ENCODE results near the gene PTGDS.

Gene PTGDS

DNA sequence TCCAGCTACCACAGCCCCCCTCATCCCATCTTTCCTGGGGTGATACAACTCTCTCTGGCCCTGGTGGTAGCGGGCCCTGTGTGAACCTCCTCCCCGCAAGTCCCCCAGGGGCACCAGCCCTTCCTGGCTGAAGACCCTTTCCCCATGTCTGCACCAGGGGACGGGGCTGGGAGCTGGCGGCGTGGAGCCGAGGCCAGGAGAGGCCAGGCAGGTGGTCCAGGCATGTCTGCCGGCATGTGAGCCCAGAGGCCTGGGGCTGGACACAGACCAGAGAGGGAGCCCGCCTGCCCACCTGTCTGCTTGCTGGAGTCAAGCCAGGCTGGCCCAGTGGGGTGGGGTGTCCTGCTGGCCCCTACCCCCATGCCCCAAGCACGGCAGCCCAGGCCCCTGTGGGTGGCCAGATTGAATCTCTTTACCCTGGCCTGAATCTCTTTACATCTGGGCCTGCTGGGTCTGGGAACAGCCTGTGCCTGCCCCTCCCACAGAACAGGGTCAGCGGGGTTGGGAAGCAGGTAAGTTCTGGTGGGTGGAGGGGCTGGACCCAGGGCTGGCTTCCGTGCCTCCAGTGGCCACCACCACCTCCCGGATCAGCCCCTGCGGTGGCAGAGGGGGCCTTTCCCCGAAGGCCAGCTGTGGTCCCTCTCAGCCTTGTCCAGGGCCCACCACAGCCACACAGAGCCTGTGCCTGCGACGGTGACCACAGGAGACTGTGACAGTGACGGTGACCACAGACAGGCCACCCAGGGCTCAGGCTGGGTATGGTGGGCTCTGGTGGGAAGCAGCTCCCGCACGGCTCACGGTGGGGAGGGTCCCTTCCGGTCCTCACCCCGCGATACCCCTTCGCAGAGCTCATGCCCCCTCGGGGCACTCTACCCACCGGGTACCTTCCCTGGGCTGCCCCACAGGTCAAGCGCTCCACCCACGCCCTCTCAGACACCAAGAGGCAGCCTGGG is 18.1 kb upstream of the PTGDS start:
- DNase-seq, result no peak

DNA sequence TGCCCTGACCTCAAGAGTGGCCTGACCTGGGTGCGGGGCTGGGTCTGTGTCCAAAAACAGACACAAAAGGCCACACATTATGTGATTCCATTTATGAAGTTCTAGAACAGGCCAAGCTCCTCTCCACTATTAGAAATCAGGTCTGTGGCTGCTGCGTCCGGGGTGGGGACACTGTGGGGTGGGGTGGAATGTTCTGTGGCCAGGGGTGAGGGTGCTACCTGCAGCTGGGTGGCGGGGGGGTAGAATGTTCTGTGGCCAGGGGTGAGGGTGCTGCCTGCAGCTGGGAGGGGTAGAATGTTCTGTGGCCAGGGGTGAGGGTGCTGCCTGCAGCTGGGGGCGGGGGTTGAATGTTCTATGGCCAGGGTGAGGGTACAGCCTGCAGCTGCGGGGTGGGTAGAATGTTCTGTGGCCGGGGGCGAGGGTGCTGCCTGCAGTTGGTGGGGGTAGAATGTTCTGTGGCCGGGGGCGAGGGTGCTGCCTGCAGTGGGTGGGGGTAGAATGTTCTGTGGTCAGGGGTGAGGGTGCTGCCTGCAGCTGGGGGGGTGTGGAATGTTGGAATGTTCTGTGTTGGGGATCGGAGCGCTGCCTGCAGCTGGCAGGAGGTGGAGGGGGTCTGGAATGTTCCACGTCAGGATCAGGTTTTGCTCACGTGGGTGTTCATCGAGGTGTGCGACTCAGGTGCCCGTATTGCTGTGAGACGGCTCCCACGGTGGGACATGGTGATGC is 16.9 kb upstream of the PTGDS start:
- DNase-seq, result no peak

DNA sequence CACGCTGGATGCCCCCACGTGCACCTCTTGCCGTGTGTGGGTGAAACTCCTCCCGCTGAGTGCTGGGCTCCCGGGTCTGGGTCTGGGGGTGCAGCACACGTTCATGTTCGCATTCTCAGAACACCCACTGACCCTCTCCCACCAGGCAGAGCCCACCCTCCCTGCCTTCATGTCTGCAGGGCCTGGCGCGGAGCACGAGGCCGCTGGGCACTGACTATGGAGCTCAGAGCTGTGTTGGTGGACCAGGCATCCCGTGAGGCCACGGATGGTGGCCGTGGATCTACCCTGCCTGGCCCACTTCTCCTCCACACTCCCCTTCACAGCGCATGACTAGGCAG is 16.4 kb upstream of the PTGDS start:
- no peak for DNase-seq

DNA sequence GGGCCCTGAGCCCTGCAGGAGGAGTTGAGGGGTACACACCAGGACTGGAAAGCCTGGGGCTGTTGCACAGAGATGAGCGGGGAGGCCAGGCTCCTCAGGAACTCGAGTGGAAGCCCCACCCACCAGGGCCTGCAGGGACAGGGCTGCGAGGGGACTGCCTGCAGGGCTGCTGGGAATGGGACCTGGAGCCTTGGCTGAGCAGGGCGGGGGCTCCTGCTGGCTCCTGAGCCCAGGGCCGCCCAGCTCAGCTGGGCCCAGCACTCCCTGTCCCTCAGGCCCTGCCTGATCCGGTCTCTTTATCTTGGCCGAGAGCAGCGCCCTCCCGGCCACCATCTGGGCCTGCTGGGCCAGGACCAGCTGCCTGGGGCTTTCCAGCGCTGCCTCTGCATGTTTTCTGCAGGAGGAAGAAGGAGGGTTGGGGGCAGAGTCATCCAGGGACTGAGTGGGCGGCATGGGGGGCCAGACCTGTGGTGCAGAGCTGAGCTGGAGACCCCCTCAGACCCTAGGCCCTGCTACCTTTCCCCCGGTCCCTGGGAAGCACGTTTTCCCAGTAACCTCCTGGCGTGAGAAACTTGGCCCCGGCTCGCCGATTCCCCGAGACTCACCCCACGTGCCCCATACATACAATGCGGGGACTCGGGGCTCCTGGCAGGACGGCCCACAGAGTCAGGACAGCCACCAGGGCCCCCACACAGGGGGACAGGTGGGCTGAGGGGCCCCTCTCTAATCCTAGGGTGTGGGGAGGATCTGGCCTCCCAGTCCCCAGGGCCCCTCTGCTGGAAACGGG is 15.8 kb upstream of the PTGDS start:
- DNase-seq, result no peak

DNA sequence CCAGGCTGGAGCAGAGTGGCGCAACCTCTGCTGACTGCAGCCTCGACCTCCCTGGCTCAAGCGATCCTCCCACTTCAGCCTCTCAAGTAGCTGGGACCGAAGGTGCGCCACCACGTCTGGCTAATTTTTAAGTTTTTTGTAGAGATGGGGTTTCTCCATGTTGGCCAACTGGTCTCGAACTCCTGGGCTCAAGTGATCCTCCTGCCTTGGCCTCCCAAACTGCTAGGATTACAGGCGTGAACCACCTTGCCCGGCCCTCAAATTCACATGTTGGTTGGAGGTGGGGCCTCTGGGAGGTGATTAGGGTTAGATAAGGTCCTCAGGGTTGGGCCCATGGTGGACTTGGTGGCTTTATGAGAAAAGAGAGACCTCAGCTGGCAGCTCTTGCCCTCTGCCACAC is 15.1 kb upstream of the PTGDS start:
- no peak for DNase-seq

DNA sequence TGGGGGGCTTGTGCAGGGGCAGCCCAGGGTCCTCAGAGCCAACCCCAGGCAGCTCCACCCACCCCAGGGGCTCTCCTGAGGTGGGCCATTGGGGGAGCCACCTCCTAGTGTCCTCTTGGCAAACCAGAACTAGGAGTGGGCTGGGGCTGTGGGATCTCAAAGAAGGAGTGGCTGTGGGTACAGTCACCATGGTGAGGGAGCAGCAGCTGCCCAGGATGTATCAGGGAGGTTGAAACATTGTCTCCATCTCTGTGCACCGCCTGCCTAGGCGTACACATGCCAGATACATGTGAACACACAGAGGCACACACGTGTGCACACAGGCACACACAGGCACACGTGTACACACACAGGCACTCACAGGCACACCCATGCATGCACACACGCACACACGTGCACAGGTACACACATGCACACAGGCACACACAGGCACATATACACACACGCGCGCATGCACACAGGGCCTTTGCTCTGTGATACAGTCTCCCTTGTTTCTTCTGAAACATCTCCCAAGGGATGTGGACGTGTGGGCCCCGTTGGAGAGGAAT is 14.5 kb upstream of the PTGDS start:
- no peak for DNase-seq

DNA sequence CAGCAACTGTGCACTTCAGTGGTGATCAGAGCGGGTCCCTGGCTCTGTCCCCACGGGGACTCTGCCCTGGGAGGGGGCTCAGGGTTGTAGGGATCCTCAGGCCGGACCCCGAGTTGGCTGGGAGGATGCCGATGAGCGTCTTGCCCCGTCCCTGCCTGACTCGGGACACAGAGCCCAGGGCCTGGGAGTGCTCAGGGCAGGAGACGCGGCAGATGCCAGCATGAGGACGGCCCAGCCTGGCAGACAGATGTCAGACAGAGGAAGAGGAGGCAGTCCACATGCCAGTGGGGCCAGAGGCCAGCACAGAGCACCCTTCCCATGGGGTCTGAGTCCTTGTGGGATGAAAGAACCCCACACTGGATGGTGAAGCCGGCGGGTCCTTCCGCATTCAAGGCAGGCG is 14.0 kb upstream of the PTGDS start:
- DNase-seq, result no peak

DNA sequence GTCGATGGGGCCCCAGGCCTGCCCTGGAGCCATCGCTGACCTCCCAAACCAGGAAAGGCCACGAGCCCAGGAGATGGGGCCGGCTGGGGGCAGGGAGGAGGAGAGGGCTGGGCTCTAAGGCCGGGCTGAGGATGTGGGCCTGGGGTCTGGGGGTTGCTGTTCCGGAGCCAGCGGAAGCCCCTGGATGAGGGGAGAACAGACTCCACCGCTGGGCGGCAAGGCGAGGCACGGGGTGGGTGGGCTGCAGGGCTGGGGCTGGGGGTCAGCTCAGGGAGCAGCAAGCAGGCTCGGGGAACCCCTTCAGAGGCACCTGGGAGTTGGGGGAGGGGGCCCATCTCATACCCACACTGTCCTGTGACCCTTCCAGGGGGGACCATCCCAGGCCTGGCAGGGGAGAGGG is 13.6 kb upstream of the PTGDS start:
- no peak for DNase-seq

DNA sequence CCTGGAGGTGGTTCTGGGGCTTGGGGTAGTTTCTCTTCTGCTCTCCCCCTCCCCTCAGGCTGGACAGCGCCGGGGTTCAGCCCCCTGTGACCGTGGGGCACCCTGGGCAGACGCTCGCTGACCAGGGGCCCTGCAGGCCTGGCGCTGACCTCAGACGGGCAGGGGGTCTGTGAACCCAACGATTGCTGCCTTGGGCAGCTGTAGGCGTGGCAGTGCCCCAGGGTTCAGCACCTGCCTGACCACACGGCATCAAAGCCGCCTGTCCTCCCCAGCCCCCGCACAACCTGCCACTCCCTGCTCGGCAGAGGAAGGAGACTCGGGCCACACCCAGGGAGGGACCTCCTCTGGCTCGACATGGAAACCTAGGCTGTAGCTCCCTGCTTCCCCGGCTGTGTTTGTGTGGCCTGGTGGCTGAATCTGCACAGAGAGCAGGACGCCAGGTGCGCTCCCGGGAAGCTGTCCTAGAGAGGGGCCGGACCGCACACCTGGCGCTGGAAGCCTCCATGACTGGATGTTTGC is 13.1 kb upstream of the PTGDS start:
- no peak for DNase-seq

DNA sequence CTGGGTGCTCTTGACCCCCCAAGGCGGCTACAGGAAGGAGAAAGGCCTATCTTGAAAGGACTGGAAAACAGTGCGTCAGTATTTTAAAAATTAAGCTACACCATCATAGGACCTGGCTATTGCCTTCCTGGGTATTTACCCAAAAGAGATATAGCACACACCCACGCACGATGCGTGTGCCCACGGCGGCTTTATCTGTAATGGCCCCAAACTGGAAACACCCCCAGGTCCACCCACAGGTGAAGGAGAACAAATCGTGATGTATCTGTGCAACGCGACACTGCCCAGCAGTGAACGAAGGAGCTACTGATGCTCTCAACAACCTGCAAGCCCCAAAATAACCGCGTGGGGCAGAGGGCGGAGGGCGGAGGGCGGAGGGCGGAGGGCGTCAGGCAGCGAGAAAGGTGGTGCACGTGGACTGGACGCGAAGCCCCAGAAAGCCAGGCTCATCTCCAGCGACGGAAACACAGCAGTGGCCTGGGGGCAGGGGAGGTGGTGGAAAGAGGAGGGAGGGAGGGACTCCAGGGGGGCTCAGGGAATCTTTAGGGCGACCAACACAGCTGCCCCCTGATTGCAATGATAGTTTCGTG is 12.4 kb upstream of the PTGDS start:
- DNase-seq, result no peak

DNA sequence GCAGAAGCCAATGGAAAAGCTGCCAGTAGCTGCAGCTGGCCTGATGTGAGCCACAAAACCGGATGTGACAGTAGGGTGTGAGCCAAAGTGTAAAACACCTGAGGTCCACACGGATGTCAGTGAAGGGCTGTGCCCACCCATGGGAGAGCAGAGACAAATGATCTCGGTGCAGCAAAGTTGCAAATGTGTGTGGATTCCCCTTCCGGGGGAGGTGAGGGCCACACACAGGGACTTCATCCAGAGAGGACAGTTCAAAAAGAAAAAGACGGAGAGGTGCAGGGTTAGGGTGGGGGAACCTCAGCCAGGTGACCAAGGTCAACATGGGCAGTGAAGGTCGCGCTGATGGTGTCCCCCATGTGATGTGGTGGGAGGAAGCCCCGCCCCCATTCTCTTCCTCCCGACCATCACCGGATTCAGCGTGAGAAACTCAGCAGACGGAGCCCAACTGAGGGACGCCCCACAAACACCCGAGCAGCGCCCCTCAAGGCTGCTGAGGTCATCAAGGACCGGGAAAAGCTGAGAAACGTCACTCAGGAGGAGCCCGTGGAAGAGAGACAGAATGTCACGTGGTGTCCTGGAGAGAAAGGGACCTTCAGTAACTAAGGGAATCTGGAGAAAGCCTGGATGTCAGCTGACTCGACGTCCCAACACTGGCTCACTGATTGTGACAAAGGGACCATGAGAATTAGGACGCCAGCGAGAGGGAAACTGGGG is 11.4 kb upstream of the PTGDS start:
- DNase-seq, result no peak

DNA sequence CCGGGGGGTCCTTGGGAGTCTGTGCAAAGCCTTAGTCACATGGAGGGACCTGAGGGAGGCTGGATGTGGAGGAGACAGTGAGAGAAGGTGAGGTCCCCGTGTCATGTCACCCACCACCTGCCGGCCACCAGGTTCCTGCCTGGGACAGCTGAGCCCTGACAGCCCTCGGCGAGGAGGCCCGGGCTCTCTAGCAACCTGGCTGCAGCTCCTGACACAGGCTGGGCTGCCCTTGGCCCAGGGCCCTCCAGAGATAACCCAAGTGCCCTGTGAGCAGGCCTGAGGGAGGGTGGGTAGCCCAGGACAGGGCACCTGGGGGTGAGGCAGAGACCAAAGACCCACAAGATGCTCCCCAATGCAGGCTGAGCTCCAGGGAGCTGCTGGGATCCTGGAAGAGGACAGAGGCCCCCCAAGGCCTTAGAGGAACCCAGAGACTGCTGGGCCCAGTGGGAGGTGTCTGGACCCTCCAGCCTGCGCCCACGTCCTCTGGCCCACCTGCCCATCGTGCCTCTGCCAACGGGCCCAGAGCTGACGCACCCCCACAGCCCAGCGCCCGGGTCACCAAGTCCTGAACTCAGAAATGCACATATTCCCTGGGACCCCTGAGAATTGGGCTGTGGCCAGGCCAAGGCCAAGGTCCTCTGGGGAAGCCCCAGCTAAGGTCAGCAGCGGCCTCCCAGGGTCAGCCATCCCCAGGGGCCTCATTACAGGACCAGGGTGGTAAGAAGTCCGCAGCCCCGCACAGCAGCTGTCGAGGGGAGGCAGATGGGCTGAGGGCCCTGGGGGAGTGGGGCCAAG is 8.8 kb upstream of the PTGDS start:
- no peak for DNase-seq

DNA sequence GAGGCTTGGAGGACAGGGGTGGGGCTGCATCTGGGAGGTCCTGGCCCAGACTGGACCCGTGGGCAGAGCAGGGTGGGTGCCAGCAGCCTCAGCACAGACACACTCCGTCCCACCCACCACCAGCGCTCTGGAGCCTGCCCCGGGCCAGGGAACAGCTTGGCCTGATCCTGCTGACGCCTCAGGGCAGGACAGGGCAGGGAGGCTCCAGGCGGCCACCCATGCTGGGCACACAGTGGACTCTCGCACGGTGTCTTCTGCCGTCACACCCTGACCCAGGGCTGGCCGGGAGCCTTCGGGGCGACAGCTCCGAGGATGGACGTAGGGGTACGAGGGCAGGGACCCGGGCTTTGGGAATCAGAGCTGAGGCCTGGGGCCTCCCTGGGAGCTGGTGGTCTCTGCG is 8.2 kb upstream of the PTGDS start:
- no peak for DNase-seq

DNA sequence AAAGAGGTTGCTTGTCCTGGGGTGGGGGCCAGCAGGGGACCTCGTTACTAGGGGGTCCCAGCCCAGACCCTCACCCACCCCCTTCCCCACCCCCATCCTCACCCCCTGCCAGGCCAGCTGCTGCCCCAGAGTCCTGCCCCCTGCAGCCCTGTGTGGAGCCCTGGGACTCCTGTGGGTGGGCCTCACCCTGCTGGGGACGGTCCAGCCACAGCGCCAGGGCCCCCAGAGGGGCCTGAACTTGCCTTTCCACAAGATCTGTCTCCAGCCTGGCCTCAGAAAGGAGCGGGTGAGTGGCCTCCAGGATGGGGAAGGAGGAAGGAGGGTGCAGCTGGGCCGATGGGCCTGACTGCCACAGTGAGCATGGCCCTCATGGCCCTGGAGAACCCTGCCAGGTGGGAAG is 7.5 kb upstream of the PTGDS start:
- no peak for DNase-seq

DNA sequence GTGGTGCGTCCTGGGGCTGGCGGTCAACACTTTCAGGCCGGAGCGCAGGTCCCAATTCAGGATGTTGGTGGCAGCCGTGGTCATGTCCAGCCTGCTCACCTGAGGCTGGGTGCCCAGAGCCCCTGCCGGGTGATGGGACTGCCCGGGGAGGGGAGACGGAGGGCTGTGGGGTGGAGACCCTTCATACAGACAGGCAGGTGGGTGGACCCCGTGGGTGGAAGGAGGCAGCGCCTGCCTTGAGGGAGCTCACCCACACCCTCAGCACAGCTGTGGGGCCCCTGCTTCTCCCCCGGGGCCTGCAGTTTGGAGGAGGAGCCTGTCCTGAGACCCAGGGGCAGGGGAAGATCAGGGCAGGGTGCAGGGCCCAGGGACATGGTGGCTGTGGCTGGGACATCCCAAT is 6.9 kb upstream of the PTGDS start:
- DNase-seq, result no peak

DNA sequence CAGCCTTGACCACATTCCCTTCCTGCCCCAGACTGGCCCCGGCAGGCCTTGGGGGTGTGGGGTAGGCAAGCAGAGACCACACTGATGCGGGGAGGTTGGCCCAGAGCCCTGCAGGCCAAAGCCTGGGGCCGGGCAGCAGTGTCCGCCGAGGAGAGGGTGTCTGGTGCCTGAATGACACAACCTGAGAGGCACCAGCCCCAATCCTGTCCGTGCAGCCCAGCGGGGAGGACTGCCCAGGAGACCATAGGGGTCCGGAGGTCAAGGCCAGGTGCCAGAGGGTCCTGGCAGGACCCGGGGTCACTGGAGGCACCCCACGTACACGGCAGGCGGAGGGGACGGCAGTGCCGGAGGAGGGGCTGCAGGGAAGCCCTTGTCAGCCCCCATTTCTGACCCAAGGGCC is 5.6 kb upstream of the PTGDS start:
- DNase-seq, result no peak

DNA sequence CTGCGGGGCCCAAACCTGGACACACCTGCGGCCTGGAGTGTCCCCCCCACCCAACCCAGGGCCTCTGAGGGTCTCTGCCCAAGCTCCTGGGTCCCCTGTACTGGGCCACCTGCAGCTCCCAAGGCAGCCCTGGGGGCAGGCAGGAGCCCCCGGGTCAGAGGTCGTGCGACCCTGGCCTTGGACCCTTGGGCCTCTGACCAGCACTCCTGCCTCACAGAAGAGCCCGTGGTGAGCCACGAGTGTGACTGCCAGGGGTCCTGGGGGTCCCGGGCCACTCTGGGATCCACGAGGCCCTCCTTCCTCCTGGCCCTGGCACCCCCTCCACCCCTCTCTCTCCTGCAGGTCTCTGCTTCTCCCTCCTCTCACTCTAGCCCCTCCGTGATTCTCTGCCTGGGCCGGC is 5.0 kb upstream of the PTGDS start:
- no peak for DNase-seq

DNA sequence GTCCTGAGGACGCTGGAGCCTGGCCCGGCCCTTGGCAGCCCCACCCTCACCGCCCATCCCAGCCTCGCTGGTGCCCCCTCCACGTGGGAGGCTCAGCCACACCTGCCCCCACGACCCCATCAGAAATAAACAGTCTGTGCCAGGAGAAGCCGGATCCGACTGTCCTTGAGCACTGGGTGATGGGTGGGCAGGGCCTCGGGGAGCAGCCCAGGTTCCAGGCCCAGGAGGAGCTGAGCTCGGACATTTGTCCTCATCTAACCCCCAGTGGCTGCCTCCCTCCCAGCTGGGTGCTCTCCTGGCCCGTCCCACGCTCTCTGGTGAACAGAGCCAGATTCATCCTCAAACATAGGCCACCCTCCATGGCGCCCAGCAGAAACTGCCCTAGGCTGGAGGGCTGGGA is 4.6 kb upstream of the PTGDS start:
- DNase-seq, result no peak

DNA sequence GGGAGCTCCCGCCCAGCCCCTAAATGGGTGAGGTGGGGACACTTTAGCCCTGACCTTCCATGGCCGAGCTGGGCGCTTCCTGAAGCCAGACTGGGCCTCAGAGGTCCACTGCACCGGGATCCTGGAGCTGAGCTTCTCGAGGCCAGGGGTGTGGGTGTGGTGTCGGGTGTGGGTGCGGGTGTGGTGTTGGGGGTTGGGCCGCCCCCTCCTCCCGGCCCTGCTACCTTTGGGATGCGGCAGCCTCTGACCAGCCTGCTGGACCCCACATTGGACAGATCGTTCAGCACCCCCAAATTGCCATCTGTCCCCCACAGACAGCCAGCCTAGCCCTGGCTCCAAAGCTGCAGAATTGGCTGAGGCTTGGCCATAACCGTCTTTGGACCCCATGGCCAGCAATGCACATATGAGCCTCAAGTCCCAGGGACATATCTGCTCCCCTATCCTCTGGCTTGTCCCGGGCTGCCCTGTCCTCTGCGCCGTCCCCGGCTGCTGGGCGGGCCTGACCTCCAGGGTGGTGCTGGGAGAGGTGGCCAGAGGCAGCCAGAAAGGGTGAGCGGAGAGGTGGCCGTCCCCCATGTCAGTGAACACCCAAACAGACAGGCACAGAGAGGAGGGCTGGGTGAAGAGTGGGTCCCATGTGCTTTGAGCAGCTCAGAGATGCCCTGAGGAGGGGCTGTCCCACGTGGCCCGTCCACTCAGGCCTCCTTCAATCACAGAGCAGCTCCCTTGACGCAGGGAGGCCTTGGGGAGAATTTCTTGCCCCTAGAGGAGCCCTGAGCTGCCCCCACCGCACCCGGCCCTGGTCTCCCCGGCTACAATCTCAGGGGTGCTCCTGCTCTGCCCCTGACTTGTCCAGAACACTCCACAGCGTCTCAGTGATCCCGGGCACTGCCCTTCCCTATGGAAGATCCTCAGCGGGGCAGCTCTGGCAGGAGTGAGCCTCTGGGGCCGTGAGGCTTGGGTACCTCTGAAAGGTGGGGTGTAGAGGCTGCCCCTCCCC is 3.4 kb upstream of the PTGDS start:
- no peak for DNase-seq

All from SHP77 treated with DMSO at 0.1 percent for 48 hours (cell line).